ENCODE measurements around the gene METTL25B. TPM values are rescaled to one million over a fixed set of nuclear protein-coding genes. Genes with fewer than 3 reads are reported as not detected.

The METTL25B gene
- total and polyA plus RNA-seq, 4 donors: 24.4 to 42.6 (median 31.6) TPM

DNA sequence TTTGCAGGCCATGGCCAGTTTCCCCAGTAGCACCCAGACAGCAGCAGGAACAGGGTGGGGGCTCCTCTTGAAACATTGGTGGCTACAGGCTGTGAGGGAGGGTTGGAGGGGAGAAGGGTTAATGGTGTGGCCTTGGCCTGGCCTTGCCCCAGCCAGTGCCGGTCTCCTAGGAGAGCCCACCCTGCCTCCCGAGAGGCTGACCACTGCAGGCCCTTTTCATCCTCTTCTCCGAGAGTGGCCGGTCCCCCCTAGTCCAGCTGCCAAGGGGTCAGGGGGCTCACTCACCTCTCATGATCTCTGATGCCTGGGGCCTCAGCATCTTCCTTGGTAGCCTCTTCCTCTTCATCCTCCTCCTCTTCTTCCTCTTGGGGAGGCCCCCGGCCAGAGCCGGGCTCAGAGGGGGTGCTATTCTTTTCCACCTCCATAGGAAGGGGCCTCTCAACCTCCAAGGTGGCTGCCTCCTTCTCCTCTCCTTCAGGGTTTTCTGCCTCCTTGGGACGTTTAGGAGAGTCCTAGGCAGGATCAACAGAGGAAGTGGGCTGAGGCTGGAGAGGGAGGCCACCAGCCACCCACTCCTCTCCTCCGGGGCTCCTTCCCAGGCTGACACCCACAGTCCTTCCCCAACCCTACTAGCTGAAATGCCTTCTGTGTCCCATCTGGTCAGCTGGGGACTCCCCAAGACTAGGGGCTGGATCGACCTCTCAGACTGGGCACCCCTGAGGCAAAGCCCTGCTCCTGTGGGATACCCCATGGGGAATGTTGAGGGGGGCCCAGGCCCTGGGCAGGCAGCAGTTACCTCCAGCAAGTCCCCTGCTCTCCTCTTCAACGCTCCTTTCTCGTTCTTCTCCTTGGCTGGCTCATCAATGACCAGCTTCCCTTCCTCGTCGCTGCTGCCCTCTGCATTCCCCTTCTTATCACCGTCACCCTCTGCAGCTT, 15.4 kb downstream of the METTL25B start:
- Histone ChIP-seq H3K4me3 (no peak overlapping the region), H3K9me3 (ENCODE audit: control insufficient read depth in 4 of 4, insufficient read depth in 3 of 4, low read length in 3 of 4) (no peaks in the 10 kb centered on the region), H3K27ac (ENCODE audit: low read depth in 1 of 2, low read length in 1 of 2) (peak overlapping the region in 1 of 2 donors; percentile 26), H3K9ac (ENCODE audit: insufficient read depth in 1 of 2, low read length in 2 of 2) (no peak overlapping the region), H3K27me3 (ENCODE audit: control insufficient read depth in 3 of 3, insufficient read depth in 3 of 3, low read length in 2 of 3) (no peaks in the 10 kb centered on the region), H3K36me3 (ENCODE audit: control insufficient read depth in 4 of 4, insufficient read depth in 4 of 4, low read length in 4 of 4) (peaks cover 4 to 27% (median 11%) of the 10 kb centered on the region in 4 donors), H3K4me1 (ENCODE audit: control insufficient read depth in 5 of 5, insufficient read depth in 5 of 5, low read length in 5 of 5) (peaks cover 9 to 39% (median 13%) of the 10 kb centered on the region in 5 donors)
- TF ChIP-seq, protein P1, sequence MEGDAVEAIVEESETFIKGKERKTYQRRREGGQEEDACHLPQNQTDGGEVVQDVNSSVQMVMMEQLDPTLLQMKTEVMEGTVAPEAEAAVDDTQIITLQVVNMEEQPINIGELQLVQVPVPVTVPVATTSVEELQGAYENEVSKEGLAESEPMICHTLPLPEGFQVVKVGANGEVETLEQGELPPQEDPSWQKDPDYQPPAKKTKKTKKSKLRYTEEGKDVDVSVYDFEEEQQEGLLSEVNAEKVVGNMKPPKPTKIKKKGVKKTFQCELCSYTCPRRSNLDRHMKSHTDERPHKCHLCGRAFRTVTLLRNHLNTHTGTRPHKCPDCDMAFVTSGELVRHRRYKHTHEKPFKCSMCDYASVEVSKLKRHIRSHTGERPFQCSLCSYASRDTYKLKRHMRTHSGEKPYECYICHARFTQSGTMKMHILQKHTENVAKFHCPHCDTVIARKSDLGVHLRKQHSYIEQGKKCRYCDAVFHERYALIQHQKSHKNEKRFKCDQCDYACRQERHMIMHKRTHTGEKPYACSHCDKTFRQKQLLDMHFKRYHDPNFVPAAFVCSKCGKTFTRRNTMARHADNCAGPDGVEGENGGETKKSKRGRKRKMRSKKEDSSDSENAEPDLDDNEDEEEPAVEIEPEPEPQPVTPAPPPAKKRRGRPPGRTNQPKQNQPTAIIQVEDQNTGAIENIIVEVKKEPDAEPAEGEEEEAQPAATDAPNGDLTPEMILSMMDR (IDR thresholded peaks at IDR 0.05; ENCODE audit: control extremely low read depth, extremely low read depth): no peak
- 84 to 85% methylated on average over 13 to 14 of the region's 14 CpGs for WGBS, 2 donors
- ATAC-seq (ENCODE audit: insufficient read depth, low FRiP score): no peak
- no peak for DNase-seq

DNA sequence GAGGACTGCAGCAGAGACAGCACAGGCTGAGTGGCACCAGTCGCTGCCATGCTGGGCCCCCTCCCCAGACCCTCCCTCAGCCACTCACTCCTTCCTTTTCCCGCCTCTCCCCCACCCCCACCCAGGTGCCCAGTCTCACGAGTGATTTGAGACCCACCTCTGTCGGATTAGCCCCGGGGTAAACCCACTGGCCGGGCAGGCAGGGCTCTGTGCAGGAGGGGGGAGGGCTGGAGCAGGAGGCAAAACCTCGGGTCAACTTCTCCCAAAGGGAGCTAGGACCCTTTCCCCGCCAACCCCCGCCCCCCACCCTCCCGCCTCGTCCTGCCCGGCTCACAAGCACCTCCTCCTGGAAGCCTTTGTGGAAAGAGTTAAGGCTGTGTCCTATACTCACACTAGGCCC, 16.1 kb downstream of the METTL25B start:
- WGBS, 2 donors: 79 to 81% methylated on average over 12 of the region's 12 CpGs
- TF ChIP-seq, protein P1 (IDR thresholded peaks at IDR 0.05; ENCODE audit: control extremely low read depth, extremely low read depth): no peak
- Histone ChIP-seq H3K4me3 (no peak overlapping the region), H3K36me3 (ENCODE audit: control insufficient read depth in 4 of 4, insufficient read depth in 4 of 4, low read length in 4 of 4) (peaks cover 4 to 27% (median 10%) of the 10 kb centered on the region in 4 donors), H3K27ac (ENCODE audit: low read depth in 1 of 2, low read length in 1 of 2) (no peak overlapping the region), H3K9me3 (ENCODE audit: control insufficient read depth in 4 of 4, insufficient read depth in 3 of 4, low read length in 3 of 4) (no peaks in the 10 kb centered on the region), H3K4me1 (ENCODE audit: control insufficient read depth in 5 of 5, insufficient read depth in 5 of 5, low read length in 5 of 5) (peaks cover 9 to 46% (median 15%) of the 10 kb centered on the region in 5 donors), H3K9ac (ENCODE audit: insufficient read depth in 1 of 2, low read length in 2 of 2) (no peak overlapping the region), H3K27me3 (ENCODE audit: control insufficient read depth in 3 of 3, insufficient read depth in 3 of 3, low read length in 2 of 3) (no peaks in the 10 kb centered on the region)
- DNase-seq (no peak), ATAC-seq (ENCODE audit: insufficient read depth, low FRiP score) (no peak)

DNA sequence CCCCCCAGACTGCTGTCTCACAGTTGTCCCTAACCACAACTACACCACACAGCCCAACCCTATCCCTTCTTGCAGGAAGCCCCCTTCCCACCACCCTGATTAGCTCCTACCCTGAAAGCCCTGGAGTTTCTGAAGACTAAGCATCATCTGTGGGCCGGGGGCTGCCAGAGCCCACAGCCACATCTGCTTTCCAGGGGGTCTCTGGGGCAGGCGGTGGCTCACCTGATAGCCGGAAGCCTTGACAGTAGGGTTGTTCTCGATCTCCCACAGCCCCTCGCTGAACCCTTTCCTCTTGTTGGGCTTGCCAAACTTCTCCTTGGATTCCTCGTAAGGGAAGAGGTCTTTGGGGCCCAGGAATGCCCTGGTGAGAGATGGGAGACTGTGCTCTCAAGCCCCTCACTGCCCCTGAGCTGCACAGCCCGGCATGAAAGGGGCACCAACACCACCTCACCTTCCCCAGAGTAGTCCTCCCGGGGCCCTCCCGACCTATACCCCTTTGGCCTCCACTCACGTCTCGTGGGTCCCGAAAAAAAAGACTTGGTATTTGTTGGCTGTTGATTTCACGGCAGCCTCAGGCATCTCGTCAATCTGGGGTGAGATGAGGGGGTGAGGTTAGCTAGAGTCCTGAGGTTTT, 16.6 kb downstream of the METTL25B start:
- TF ChIP-seq, protein P1 (IDR thresholded peaks at IDR 0.05; ENCODE audit: control extremely low read depth, extremely low read depth): no peak
- Histone ChIP-seq H3K9me3 (ENCODE audit: control insufficient read depth in 4 of 4, insufficient read depth in 3 of 4, low read length in 3 of 4) (no peaks in the 10 kb centered on the region), H3K27me3 (ENCODE audit: control insufficient read depth in 3 of 3, insufficient read depth in 3 of 3, low read length in 2 of 3) (no peaks in the 10 kb centered on the region), H3K27ac (ENCODE audit: low read depth in 1 of 2, low read length in 1 of 2) (peak overlapping the region in 1 of 2 donors; percentile 12), H3K9ac (ENCODE audit: insufficient read depth in 1 of 2, low read length in 2 of 2) (no peak overlapping the region), H3K36me3 (ENCODE audit: control insufficient read depth in 4 of 4, insufficient read depth in 4 of 4, low read length in 4 of 4) (peaks cover 4 to 27% (median 10%) of the 10 kb centered on the region in 4 donors), H3K4me3 (no peak overlapping the region), H3K4me1 (ENCODE audit: control insufficient read depth in 5 of 5, insufficient read depth in 5 of 5, low read length in 5 of 5) (peaks cover 9 to 50% (median 21%) of the 10 kb centered on the region in 5 donors)
- ATAC-seq (ENCODE audit: insufficient read depth, low FRiP score) (no peak), DNase-seq (no peak)
- WGBS, 2 donors: 74 to 79% methylated on average over 14 of the region's 14 CpGs

Data from lung (tissue), 12 donors.